HepG2 (cell line): Measurements from ENCODE around the gene ACTR1A. TPM values are rescaled to one million over a fixed set of nuclear protein-coding genes. Genes with fewer than 3 reads are reported as not detected.
A peak's percentile ranks its signal among the peaks of the same experiment; 100 is the strongest.

Source experiments
- DBP ChIP-seq: sonication (generic); formaldehyde crosslinking; IDR thresholded peaks from 2 replicates; pipeline ENCODE4 v1.4.0; 2020; ENCODE audit warnings: missing genetic modification reagents; ENCODE audit errors: not compliant biosample characterization
- ELF3 ChIP-seq: IDR thresholded peaks from 2 replicates; pipeline ENCODE4 v1.6.1; 2016; ENCODE audit warnings: missing genetic modification reagents, missing compliant biosample characterization
- FOXJ3 ChIP-seq: sonication (generic); formaldehyde crosslinking; IDR thresholded peaks from 2 replicates; pipeline ENCODE4 v1.4.0; 2020; ENCODE audit warnings: missing genetic modification reagents, mild to moderate bottlenecking, borderline replicate concordance
- HMGXB3 ChIP-seq: sonication (generic); formaldehyde crosslinking; IDR thresholded peaks from 2 replicates; pipeline ENCODE4 v1.4.0; 2020; ENCODE audit warnings: missing genetic modification reagents, borderline replicate concordance
- MXI1 ChIP-seq: IDR thresholded peaks from 3 replicates; pipeline ENCODE4 v1.6.1; 2012; ENCODE audit warnings: low read depth, low read length, inconsistent platforms, borderline replicate concordance
- ZNF792 ChIP-seq: IDR thresholded peaks from 2 replicates; pipeline ENCODE4 v1.6.1; 2016
- polyA plus RNA-seq, 8 experiments: library from polyadenylated mRNA; depleted of rRNA in 3 of 8; stranded (reverse) in 7 of 8; unstranded in 1 of 8; fragments of >200 nt; fragmentation: Illumina TruSeq in 4 of 8; extraction: Trizol in 4 of 8; gene quantifications; 2 replicates each; pipeline versions ENCODE4 v1.2.1 to v1.2.3, GENCODE V29; 2011 to 2016; ENCODE audit warnings: low read depth in 4 of 8, missing spikeins in 1 of 8, mixed read lengths in 1 of 8; ENCODE audit not compliant: insufficient read depth in 1 of 8
- total RNA-seq, 5 experiments: library from RNA; depleted of rRNA; stranded (reverse); fragments of >200 nt; fragmentation: Illumina TruSeq; extraction: Trizol; gene quantifications; 2 replicates each; pipeline ENCODE4 v1.2.3, GENCODE V29; 2016; ENCODE audit warnings: low read depth in 1 of 5
- TF ChIP-seq, protein P1 (sequence below): sonication (generic); formaldehyde crosslinking; IDR thresholded peaks from 2 replicates; pipeline ENCODE4 v1.5.1; 2020; ENCODE audit warnings: missing genetic modification reagents, mild to moderate bottlenecking, borderline replicate concordance
- TF ChIP-seq, protein P2 (sequence below): sonication (generic); formaldehyde crosslinking; IDR thresholded peaks from 2 replicates; pipeline ENCODE4 v1.5.0; 2020; ENCODE audit warnings: missing genetic modification reagents
- TF ChIP-seq, protein P3 (sequence below): sonication (generic); formaldehyde crosslinking; IDR thresholded peaks from 2 replicates; pipeline ENCODE4 v1.4.0; 2020; ENCODE audit warnings: mild to moderate bottlenecking, missing genetic modification reagents
- TF ChIP-seq, protein P4 (sequence below): sonication (generic); formaldehyde crosslinking; IDR thresholded peaks from one replicate; pipeline ENCODE4 v1.5.1; 2020; ENCODE audit warnings: mild to moderate bottlenecking, missing genetic modification reagents; ENCODE audit errors: not compliant biosample characterization

ACTR1A gene
- total and polyA plus RNA-seq, 2 of the 13 experiments (the other 11 are each of a cell fraction or from before 2014, with no cell fraction given) = 59.6 to 62.8 TPM

DNA sequence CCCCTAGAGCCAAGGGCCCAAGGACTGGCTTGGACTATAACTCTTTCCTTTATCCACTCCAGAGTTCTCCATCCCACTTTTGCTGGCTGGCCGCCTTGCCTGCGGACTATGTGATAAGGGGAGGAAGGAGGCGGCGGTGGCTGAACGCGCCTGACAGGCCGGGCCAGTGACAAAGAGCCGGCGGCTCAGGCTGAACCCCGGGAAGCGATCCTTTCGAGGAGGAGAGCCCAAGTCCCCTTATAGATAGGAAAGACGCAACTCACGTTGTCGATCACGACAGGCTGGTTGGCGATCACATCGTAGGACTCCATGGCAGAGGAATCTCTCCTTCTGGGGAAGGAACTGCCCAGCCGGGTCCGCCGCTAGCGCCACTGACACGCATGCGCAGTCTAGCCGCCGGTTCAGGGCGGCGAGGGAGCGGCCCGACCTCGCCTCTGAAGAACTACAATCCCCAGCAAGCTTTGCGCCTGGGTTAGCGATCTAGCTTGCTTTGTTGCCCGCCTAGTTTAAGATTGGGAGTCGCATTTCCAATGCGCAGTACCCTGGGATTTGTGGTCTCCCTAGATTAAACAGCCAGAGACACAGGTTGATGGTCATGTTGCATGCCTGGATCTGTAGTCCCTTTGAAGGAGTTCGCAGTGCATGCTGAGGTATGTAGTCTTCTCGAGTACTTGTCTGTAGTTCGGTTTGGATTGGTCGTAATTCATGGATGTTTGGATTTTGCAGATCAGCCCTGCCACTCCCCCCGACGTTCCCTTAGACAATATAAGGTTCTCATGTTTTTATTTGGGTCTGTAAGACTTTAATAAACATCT lies at the start of gene ACTR1A (continued):
- TF ChIP-seq DBP = no peak
- TF ChIP-seq, protein P1, sequence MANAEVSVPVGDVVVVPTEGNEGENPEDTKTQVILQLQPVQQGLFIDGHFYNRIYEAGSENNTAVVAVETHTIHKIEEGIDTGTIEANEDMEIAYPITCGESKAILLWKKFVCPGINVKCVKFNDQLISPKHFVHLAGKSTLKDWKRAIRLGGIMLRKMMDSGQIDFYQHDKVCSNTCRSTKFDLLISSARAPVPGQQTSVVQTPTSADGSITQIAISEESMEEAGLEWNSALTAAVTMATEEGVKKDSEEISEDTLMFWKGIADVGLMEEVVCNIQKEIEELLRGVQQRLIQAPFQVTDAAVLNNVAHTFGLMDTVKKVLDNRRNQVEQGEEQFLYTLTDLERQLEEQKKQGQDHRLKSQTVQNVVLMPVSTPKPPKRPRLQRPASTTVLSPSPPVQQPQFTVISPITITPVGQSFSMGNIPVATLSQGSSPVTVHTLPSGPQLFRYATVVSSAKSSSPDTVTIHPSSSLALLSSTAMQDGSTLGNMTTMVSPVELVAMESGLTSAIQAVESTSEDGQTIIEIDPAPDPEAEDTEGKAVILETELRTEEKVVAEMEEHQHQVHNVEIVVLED (CRISPR knock-in tag) = peak; percentile 79
- TF ChIP-seq, protein P2, sequence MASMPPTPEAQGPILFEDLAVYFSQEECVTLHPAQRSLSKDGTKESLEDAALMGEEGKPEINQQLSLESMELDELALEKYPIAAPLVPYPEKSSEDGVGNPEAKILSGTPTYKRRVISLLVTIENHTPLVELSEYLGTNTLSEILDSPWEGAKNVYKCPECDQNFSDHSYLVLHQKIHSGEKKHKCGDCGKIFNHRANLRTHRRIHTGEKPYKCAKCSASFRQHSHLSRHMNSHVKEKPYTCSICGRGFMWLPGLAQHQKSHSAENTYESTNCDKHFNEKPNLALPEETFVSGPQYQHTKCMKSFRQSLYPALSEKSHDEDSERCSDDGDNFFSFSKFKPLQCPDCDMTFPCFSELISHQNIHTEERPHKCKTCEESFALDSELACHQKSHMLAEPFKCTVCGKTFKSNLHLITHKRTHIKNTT (CRISPR knock-in tag) = no peak
- TF ChIP-seq ELF3 = peak; percentile 63
- peak; percentile 37; the same call in 1 of the 2 replicates for TF ChIP-seq FOXJ3 (CRISPR knock-in tag)
- TF ChIP-seq, protein P3, sequence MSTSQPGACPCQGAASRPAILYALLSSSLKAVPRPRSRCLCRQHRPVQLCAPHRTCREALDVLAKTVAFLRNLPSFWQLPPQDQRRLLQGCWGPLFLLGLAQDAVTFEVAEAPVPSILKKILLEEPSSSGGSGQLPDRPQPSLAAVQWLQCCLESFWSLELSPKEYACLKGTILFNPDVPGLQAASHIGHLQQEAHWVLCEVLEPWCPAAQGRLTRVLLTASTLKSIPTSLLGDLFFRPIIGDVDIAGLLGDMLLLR (CRISPR knock-in tag) = no peak
- TF ChIP-seq, protein P4, sequence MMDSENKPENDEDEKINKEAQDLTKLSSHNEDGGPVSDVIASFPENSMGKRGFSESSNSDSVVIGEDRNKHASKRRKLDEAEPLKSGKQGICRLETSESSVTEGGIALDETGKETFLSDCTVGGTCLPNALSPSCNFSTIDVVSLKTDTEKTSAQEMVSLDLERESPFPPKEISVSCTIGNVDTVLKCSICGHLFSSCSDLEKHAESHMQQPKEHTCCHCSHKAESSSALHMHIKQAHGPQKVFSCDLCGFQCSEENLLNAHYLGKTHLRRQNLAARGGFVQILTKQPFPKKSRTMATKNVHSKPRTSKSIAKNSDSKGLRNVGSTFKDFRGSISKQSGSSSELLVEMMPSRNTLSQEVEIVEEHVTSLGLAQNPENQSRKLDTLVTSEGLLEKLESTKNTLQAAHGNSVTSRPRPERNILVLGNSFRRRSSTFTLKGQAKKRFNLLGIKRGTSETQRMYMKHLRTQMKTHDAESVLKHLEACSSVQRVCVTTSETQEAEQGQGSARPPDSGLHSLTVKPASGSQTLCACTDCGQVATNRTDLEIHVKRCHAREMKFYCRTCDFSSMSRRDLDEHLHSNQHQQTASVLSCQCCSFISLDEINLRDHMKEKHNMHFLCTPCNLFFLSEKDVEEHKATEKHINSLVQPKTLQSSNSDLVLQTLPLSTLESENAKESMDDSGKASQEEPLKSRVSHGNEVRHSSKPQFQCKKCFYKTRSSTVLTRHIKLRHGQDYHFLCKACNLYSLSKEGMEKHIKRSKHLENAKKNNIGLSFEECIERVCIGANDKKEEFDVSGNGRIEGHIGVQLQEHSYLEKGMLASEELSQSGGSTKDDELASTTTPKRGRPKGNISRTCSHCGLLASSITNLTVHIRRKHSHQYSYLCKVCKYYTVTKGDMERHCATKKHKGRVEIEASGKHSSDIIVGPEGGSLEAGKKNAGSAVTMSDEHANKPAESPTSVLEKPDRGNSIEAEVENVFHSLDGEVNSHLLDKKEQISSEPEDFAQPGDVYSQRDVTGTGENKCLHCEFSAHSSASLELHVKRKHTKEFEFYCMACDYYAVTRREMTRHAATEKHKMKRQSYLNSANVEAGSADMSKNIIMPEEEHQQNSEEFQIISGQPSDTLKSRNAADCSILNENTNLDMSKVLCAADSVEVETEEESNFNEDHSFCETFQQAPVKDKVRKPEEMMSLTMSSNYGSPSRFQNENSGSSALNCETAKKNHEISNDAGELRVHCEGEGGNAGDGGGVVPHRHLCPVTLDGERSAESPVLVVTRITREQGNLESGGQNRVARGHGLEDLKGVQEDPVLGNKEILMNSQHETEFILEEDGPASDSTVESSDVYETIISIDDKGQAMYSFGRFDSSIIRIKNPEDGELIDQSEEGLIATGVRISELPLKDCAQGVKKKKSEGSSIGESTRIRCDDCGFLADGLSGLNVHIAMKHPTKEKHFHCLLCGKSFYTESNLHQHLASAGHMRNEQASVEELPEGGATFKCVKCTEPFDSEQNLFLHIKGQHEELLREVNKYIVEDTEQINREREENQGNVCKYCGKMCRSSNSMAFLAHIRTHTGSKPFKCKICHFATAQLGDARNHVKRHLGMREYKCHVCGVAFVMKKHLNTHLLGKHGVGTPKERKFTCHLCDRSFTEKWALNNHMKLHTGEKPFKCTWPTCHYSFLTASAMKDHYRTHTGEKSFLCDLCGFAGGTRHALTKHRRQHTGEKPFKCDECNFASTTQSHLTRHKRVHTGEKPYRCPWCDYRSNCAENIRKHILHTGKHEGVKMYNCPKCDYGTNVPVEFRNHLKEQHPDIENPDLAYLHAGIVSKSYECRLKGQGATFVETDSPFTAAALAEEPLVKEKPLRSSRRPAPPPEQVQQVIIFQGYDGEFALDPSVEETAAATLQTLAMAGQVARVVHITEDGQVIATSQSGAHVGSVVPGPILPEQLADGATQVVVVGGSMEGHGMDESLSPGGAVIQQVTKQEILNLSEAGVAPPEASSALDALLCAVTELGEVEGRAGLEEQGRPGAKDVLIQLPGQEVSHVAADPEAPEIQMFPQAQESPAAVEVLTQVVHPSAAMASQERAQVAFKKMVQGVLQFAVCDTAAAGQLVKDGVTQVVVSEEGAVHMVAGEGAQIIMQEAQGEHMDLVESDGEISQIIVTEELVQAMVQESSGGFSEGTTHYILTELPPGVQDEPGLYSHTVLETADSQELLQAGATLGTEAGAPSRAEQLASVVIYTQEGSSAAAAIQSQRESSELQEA (CRISPR knock-in tag) = peak; percentile 85
- peak; percentile 75; the same call in 1 of the 2 replicates for TF ChIP-seq ZNF792 (CRISPR knock-in tag)
- TF ChIP-seq MXI1 = peak; percentile 67; the same call in 1 of the 3 replicates
- TF ChIP-seq HMGXB3 (CRISPR knock-in tag) = peak; percentile 94
